ENCODE data around the gene CASP8AP2.
"Not testable (repeated sequence)": the region's sequence is repeated elsewhere in the genome, so short reads cannot be mapped to it uniquely, and the experiment has no call there.

Gene CASP8AP2

GRCh38 chr6:89829472-89830169, at the start of gene CASP8AP2:
Gene CASP8AP2, plus strand, starts transcription at chr6:89829880.
- DNase-seq (ENCODE audit: low spot score) = peak; percentile 95

GRCh38 chr6:89781070-89782034, 48.3 kb upstream of the CASP8AP2 start:
- DNase-seq (ENCODE audit: low spot score) = no peak

- no peak for DNase-seq (ENCODE audit: low spot score)
These were observed 47.5 kb upstream of the CASP8AP2 start for GRCh38 chr6:89782222-89782621.

- DNase-seq (ENCODE audit: low spot score) = not testable (repeated sequence)
These were observed 46.4 kb upstream of the CASP8AP2 start for GRCh38 chr6:89783293-89783692.

- DNase-seq (ENCODE audit: low spot score) = no peak
These were observed 44.8 kb upstream of the CASP8AP2 start for GRCh38 chr6:89784838-89785237.

GRCh38 chr6:89786970-89787369, 42.7 kb upstream of the CASP8AP2 start:
- no peak for DNase-seq (ENCODE audit: low spot score)

- no peak for DNase-seq (ENCODE audit: low spot score)
These were observed 41.9 kb upstream of the CASP8AP2 start for GRCh38 chr6:89787660-89788328.

GRCh38 chr6:89789980-89790379, 39.7 kb upstream of the CASP8AP2 start:
- DNase-seq (ENCODE audit: low spot score) = no peak

GRCh38 chr6:89790403-89790802, 39.3 kb upstream of the CASP8AP2 start:
- no peak for DNase-seq (ENCODE audit: low spot score)

GRCh38 chr6:89792881-89793280, 36.8 kb upstream of the CASP8AP2 start:
- no peak for DNase-seq (ENCODE audit: low spot score)

- no peak for DNase-seq (ENCODE audit: low spot score)
These were observed 36.1 kb upstream of the CASP8AP2 start for GRCh38 chr6:89793586-89793985.

- DNase-seq (ENCODE audit: low spot score) = peak; percentile 12
These were observed 35.4 kb upstream of the CASP8AP2 start for GRCh38 chr6:89794324-89794723.

GRCh38 chr6:89797317-89797716, 32.4 kb upstream of the CASP8AP2 start:
- DNase-seq (ENCODE audit: low spot score) = no peak

GRCh38 chr6:89799096-89799495, 30.6 kb upstream of the CASP8AP2 start:
- DNase-seq (ENCODE audit: low spot score) = no peak

GRCh38 chr6:89799756-89800155, 29.9 kb upstream of the CASP8AP2 start:
- DNase-seq (ENCODE audit: low spot score) = no peak

- DNase-seq (ENCODE audit: low spot score) = no peak
These were observed 26.4 kb upstream of the CASP8AP2 start for GRCh38 chr6:89803271-89803670.

- DNase-seq (ENCODE audit: low spot score) = no peak
These were observed 23.8 kb upstream of the CASP8AP2 start for GRCh38 chr6:89805814-89806371.

GRCh38 chr6:89807581-89807980, 22.1 kb upstream of the CASP8AP2 start:
- DNase-seq (ENCODE audit: low spot score) = no peak

- not testable (repeated sequence) for DNase-seq (ENCODE audit: low spot score)
These were observed 16.3 kb upstream of the CASP8AP2 start for GRCh38 chr6:89813422-89813821.

- DNase-seq (ENCODE audit: low spot score) = no peak
These were observed 12.2 kb upstream of the CASP8AP2 start for GRCh38 chr6:89817481-89817880.

GRCh38 chr6:89818977-89819335, 10.7 kb upstream of the CASP8AP2 start:
- DNase-seq (ENCODE audit: low spot score) = peak; percentile 13

Data from CD4-positive, alpha-beta T cell treated with Interleukin-15 for 4 hours (primary cell).